ENCODE measurements around the gene ITM2C. TPM values are rescaled to one million over a fixed set of nuclear protein-coding genes. Genes with fewer than 3 reads are reported as not detected.

ITM2C gene
- total RNA-seq, 5 donors from 2014 or later (not counting 1 experiment from before 2014, with no cell fraction given) = 21.9 to 41.2 (median 34.8) TPM

- Mint-ChIP-seq H3K4me3 (peak overlapping the region in 2 of 3 donors; percentile 11 to 58), H3K27ac (peak overlapping the region; percentile 67 to 81), H3K4me1 (peaks cover 40 to 46% (median 41%) of the 10 kb centered on the region in 3 donors), H3K27me3 (no peaks in the 10 kb centered on the region), H3K36me3 (peaks cover 10% of the 10 kb centered on the region), H3K9me3 (no peaks in the 10 kb centered on the region)
- Histone ChIP-seq H3K4me1 (ENCODE audit: control insufficient read depth in 1 of 2, extremely low read depth in 1 of 2, insufficient read depth in 2 of 2, low read length in 2 of 2) (peaks cover 8 to 27% of the 10 kb centered on the region in 2 experiments), H3K27me3 (replicated peaks in 1 of 2; ENCODE audit: control insufficient read depth in 2 of 2, extremely low read depth in 1 of 2, insufficient read depth in 2 of 2, low read length in 1 of 2) (peaks cover 0 to 17% of the 10 kb centered on the region in 2 experiments), H3K36me3 (ENCODE audit: control insufficient read depth in 2 of 2, extremely low read depth in 1 of 2, insufficient read depth in 1 of 2, low read length in 1 of 2) (peaks cover 4 to 6% of the 10 kb centered on the region in 2 donors), H3K4me3 (ENCODE audit: control insufficient read depth in 1 of 2, extremely low read depth in 1 of 2, low read length in 1 of 2) (no peak overlapping the region), H3K27ac (ENCODE audit: low read length) (no peak overlapping the region), H3K9me3 (no peaks in the 10 kb centered on the region)
- ATAC-seq (replicated peaks in 1 of 4) (peak; percentile 95 to 97 (median 96)), DNase-seq (peak; percentile 49 to 87 (median 72))
- POLR2A ChIA-PET = no interaction called here
- CTCF ChIA-PET = interaction anchor here in 1 of 2 donors (0.8 kb wide), 1 partner anchor 81 kb away, joined by 3 read pairs; no protein-coding TSS in a partner anchor
- 22% methylated on average over 15 of the region's 18 CpGs for WGBS (ENCODE audit: insufficient coverage)
These were observed 41.0 kb downstream of the ITM2C start for GRCh38 chr2:230905448-230906421.

GRCh38 chr2:230906471-230907230 is 41.9 kb downstream of the ITM2C start:
- ChIA-PET POLR2A (no interaction called here), CTCF (interaction anchor here (0.6 to 0.9 kb wide), 3 partner anchors 10 to 181 kb away, joined by 3 to 4 read pairs (median 3); no protein-coding TSS in a partner anchor)
- Mint-ChIP-seq H3K27me3 (no peaks in the 10 kb centered on the region), H3K9me3 (no peaks in the 10 kb centered on the region), H3K36me3 (peaks cover 13% of the 10 kb centered on the region), H3K4me1 (peaks cover 40 to 47% (median 45%) of the 10 kb centered on the region in 3 donors), H3K4me3 (no peak overlapping the region), H3K27ac (peak overlapping the region in 1 of 2 donors; percentile 81)
- 98% methylated on average over 13 of the region's 15 CpGs for WGBS (ENCODE audit: insufficient coverage)
- peaks cover 0 to 10% of the 10 kb centered on the region in 2 experiments for H3K27me3 ChIP-seq (replicated peaks in 1 of 2; ENCODE audit: control insufficient read depth in 2 of 2, extremely low read depth in 1 of 2, insufficient read depth in 2 of 2, low read length in 1 of 2)
- no peak overlapping the region for H3K27ac ChIP-seq (ENCODE audit: low read length)
- DNase-seq = peak in 2 of 35 experiments; percentile 10 to 11
- H3K36me3 ChIP-seq (ENCODE audit: control insufficient read depth in 2 of 2, extremely low read depth in 1 of 2, insufficient read depth in 1 of 2, low read length in 1 of 2) = peaks cover 4 to 6% of the 10 kb centered on the region in 2 donors
- ATAC-seq (replicated peaks in 1 of 4) = no peak
- H3K4me3 ChIP-seq (ENCODE audit: control insufficient read depth in 1 of 2, extremely low read depth in 1 of 2, low read length in 1 of 2) = no peak overlapping the region
- H3K9me3 ChIP-seq = no peaks in the 10 kb centered on the region
- peaks cover 8 to 27% of the 10 kb centered on the region in 2 experiments for H3K4me1 ChIP-seq (ENCODE audit: control insufficient read depth in 1 of 2, extremely low read depth in 1 of 2, insufficient read depth in 2 of 2, low read length in 2 of 2)

GRCh38 chr2:230907361-230908091 is 42.8 kb downstream of the ITM2C start:
- no peak overlapping the region for H3K27ac Mint-ChIP-seq
- 93% methylated on average over 13 of the region's 16 CpGs for WGBS (ENCODE audit: insufficient coverage)
- H3K36me3 ChIP-seq (ENCODE audit: control insufficient read depth in 2 of 2, extremely low read depth in 1 of 2, insufficient read depth in 1 of 2, low read length in 1 of 2) = peaks cover 4 to 6% of the 10 kb centered on the region in 2 donors
- no peak overlapping the region for H3K27ac ChIP-seq (ENCODE audit: low read length)
- peaks cover 8 to 23% of the 10 kb centered on the region in 2 experiments for H3K4me1 ChIP-seq (ENCODE audit: control insufficient read depth in 1 of 2, extremely low read depth in 1 of 2, insufficient read depth in 2 of 2, low read length in 2 of 2)
- no peaks in the 10 kb centered on the region for H3K27me3 Mint-ChIP-seq
- ChIA-PET CTCF (interaction anchor here (0.5 to 0.9 kb wide), 3 partner anchors 9 to 180 kb away, joined by 3 to 4 read pairs (median 4); no protein-coding TSS in a partner anchor), POLR2A (no interaction called here)
- H3K27me3 ChIP-seq (replicated peaks in 1 of 2; ENCODE audit: control insufficient read depth in 2 of 2, extremely low read depth in 1 of 2, insufficient read depth in 2 of 2, low read length in 1 of 2) = peaks cover 0 to 10% of the 10 kb centered on the region in 2 experiments
- ATAC-seq (replicated peaks in 1 of 4) (no peak), DNase-seq (peak in 2 of 35 experiments; percentile 12 to 21)
- no peaks in the 10 kb centered on the region for H3K9me3 ChIP-seq
- H3K36me3 Mint-ChIP-seq = peaks cover 13% of the 10 kb centered on the region
- H3K4me3 Mint-ChIP-seq = no peak overlapping the region
- no peaks in the 10 kb centered on the region for H3K9me3 Mint-ChIP-seq
- H3K4me3 ChIP-seq (ENCODE audit: control insufficient read depth in 1 of 2, extremely low read depth in 1 of 2, low read length in 1 of 2) = no peak overlapping the region
- peaks cover 35 to 43% (median 43%) of the 10 kb centered on the region in 3 donors for H3K4me1 Mint-ChIP-seq

- no peaks in the 10 kb centered on the region for H3K27me3 Mint-ChIP-seq
- H3K9me3 Mint-ChIP-seq = no peaks in the 10 kb centered on the region
- H3K4me3 ChIP-seq (ENCODE audit: control insufficient read depth in 1 of 2, extremely low read depth in 1 of 2, low read length in 1 of 2) = no peak overlapping the region
- peaks cover 0 to 8% of the 10 kb centered on the region in 2 experiments for H3K27me3 ChIP-seq (replicated peaks in 1 of 2; ENCODE audit: control insufficient read depth in 2 of 2, extremely low read depth in 1 of 2, insufficient read depth in 2 of 2, low read length in 1 of 2)
- H3K27ac Mint-ChIP-seq = peak overlapping the region; percentile 2 to 64
- ATAC-seq (replicated peaks in 1 of 4) (no peak), DNase-seq (peak in 2 of 35 experiments; percentile 5 to 9)
- H3K9me3 ChIP-seq = no peaks in the 10 kb centered on the region
- peaks cover 4 to 6% of the 10 kb centered on the region in 2 donors for H3K36me3 ChIP-seq (ENCODE audit: control insufficient read depth in 2 of 2, extremely low read depth in 1 of 2, insufficient read depth in 1 of 2, low read length in 1 of 2)
- peaks cover 8 to 23% of the 10 kb centered on the region in 2 experiments for H3K4me1 ChIP-seq (ENCODE audit: control insufficient read depth in 1 of 2, extremely low read depth in 1 of 2, insufficient read depth in 2 of 2, low read length in 2 of 2)
- WGBS (ENCODE audit: insufficient coverage) = 72% methylated on average over 5 of the region's 6 CpGs
- peaks cover 13% of the 10 kb centered on the region for H3K36me3 Mint-ChIP-seq
- peaks cover 35 to 43% (median 41%) of the 10 kb centered on the region in 3 donors for H3K4me1 Mint-ChIP-seq
- ChIA-PET CTCF (interaction anchor here (0.5 to 0.7 kb wide), 2 partner anchors 15 to 93 kb away, joined by 3 to 4 read pairs; no protein-coding TSS in a partner anchor), POLR2A (no interaction called here)
- H3K4me3 Mint-ChIP-seq = peak overlapping the region in 1 of 3 donors; percentile 9
- no peak overlapping the region for H3K27ac ChIP-seq (ENCODE audit: low read length)
These were observed 43.4 kb downstream of the ITM2C start for GRCh38 chr2:230908092-230908594.

GRCh38 chr2:230908595-230909191 is 44.0 kb downstream of the ITM2C start:
- Histone ChIP-seq H3K4me3 (ENCODE audit: control insufficient read depth in 1 of 2, extremely low read depth in 1 of 2, low read length in 1 of 2) (no peak overlapping the region), H3K27ac (ENCODE audit: low read length) (no peak overlapping the region), H3K27me3 (replicated peaks in 1 of 2; ENCODE audit: control insufficient read depth in 2 of 2, extremely low read depth in 1 of 2, insufficient read depth in 2 of 2, low read length in 1 of 2) (peaks cover 0 to 8% of the 10 kb centered on the region in 2 experiments), H3K4me1 (ENCODE audit: control insufficient read depth in 1 of 2, extremely low read depth in 1 of 2, insufficient read depth in 2 of 2, low read length in 2 of 2) (peaks cover 8 to 23% of the 10 kb centered on the region in 2 experiments), H3K9me3 (no peaks in the 10 kb centered on the region), H3K36me3 (ENCODE audit: control insufficient read depth in 2 of 2, extremely low read depth in 1 of 2, insufficient read depth in 1 of 2, low read length in 1 of 2) (peaks cover 4 to 6% of the 10 kb centered on the region in 2 donors)
- peaks cover 39 to 46% (median 41%) of the 10 kb centered on the region in 3 donors for H3K4me1 Mint-ChIP-seq
- CTCF ChIA-PET = interaction anchor here in 1 of 2 donors (0.7 kb wide), 1 partner anchor 93 kb away, joined by 3 read pairs; no protein-coding TSS in a partner anchor
- DNase-seq (peak in 1 of 35 experiments; percentile 11), ATAC-seq (replicated peaks in 1 of 4) (no peak)
- H3K27me3 Mint-ChIP-seq = no peaks in the 10 kb centered on the region
- WGBS (ENCODE audit: insufficient coverage) = 52% methylated on average over 7 of the region's 10 CpGs
- no peak overlapping the region for H3K4me3 Mint-ChIP-seq
- POLR2A ChIA-PET = no interaction called here
- peaks cover 13% of the 10 kb centered on the region for H3K36me3 Mint-ChIP-seq
- peak overlapping the region; percentile 2 to 64 for H3K27ac Mint-ChIP-seq
- H3K9me3 Mint-ChIP-seq = no peaks in the 10 kb centered on the region
